ENCODE results near the gene TLE5.
"Not testable (repeated sequence)": the region's sequence is repeated elsewhere in the genome, so short reads cannot be mapped to it uniquely, and the experiment has no call there.

Gene TLE5

GRCh38 chr19:3012621-3013262, 49.6 kb downstream of the TLE5 start:
- H3K4me3 ChIP-seq (ENCODE audit: insufficient read depth, low read depth, low read length): no peak overlapping the region
- H3K36me3 ChIP-seq (ENCODE audit: control insufficient read depth, insufficient read depth, low read length): no peaks in the 10 kb centered on the region
- H3K4me1 ChIP-seq (ENCODE audit: control insufficient read depth, insufficient read depth, low read length): peaks cover 14% of the 10 kb centered on the region
- WGBS, 2 experiments: 47 to 61% methylated on average over 16 of the region's 16 CpGs
- H3K27me3 ChIP-seq (ENCODE audit: control insufficient read depth, insufficient read depth, low read length, poor library complexity, severe bottlenecking): no peaks in the 10 kb centered on the region
- H3K27ac ChIP-seq (ENCODE audit: insufficient read depth, low read depth, low read length, poor library complexity, severe bottlenecking): no peak overlapping the region
- no peaks in the 10 kb centered on the region for H3K9me3 ChIP-seq (ENCODE audit: control insufficient read depth, low read length)

- WGBS, 2 experiments: 92 to 93% methylated on average over 13 of the region's 13 CpGs
- not testable (repeated sequence) for H3K9me3 ChIP-seq (ENCODE audit: control insufficient read depth, low read length); H3K4me3 ChIP-seq (ENCODE audit: insufficient read depth, low read depth, low read length); H3K27ac ChIP-seq (ENCODE audit: insufficient read depth, low read depth, low read length, poor library complexity, severe bottlenecking); H3K36me3 ChIP-seq (ENCODE audit: control insufficient read depth, insufficient read depth, low read length); H3K27me3 ChIP-seq (ENCODE audit: control insufficient read depth, insufficient read depth, low read length, poor library complexity, severe bottlenecking)
- peaks cover 14% of the 10 kb centered on the region for H3K4me1 ChIP-seq (ENCODE audit: control insufficient read depth, insufficient read depth, low read length)
Measured at GRCh38 chr19:3012059-3012458, 50.2 kb downstream of the TLE5 start.

GRCh38 chr19:3010871-3011270, 51.4 kb downstream of the TLE5 start:
- H3K4me3 ChIP-seq (ENCODE audit: insufficient read depth, low read depth, low read length): no peak overlapping the region
- no peaks in the 10 kb centered on the region for H3K36me3 ChIP-seq (ENCODE audit: control insufficient read depth, insufficient read depth, low read length)
- H3K27me3 ChIP-seq (ENCODE audit: control insufficient read depth, insufficient read depth, low read length, poor library complexity, severe bottlenecking): no peaks in the 10 kb centered on the region
- no peak overlapping the region for H3K27ac ChIP-seq (ENCODE audit: insufficient read depth, low read depth, low read length, poor library complexity, severe bottlenecking)
- WGBS, 2 experiments: 91% methylated on average over 13 of the region's 13 CpGs
- H3K4me1 ChIP-seq (ENCODE audit: control insufficient read depth, insufficient read depth, low read length): peaks cover 14% of the 10 kb centered on the region
- H3K9me3 ChIP-seq (ENCODE audit: control insufficient read depth, low read length): no peaks in the 10 kb centered on the region

GRCh38 chr19:3008994-3009393, 53.3 kb downstream of the TLE5 start:
- no peak overlapping the region for H3K4me3 ChIP-seq (ENCODE audit: insufficient read depth, low read depth, low read length)
- H3K27ac ChIP-seq (ENCODE audit: insufficient read depth, low read depth, low read length, poor library complexity, severe bottlenecking): no peak overlapping the region
- no peaks in the 10 kb centered on the region for H3K27me3 ChIP-seq (ENCODE audit: control insufficient read depth, insufficient read depth, low read length, poor library complexity, severe bottlenecking)
- H3K36me3 ChIP-seq (ENCODE audit: control insufficient read depth, insufficient read depth, low read length): no peaks in the 10 kb centered on the region
- peaks cover 14% of the 10 kb centered on the region for H3K4me1 ChIP-seq (ENCODE audit: control insufficient read depth, insufficient read depth, low read length)
- no peaks in the 10 kb centered on the region for H3K9me3 ChIP-seq (ENCODE audit: control insufficient read depth, low read length)
- 88 to 90% methylated on average over 6 of the region's 6 CpGs for WGBS, 2 experiments

- Histone ChIP-seq H3K9me3 (ENCODE audit: control insufficient read depth, low read length) (no peaks in the 10 kb centered on the region), H3K27ac (ENCODE audit: insufficient read depth, low read depth, low read length, poor library complexity, severe bottlenecking) (no peak overlapping the region), H3K4me3 (ENCODE audit: insufficient read depth, low read depth, low read length) (no peak overlapping the region), H3K27me3 (ENCODE audit: control insufficient read depth, insufficient read depth, low read length, poor library complexity, severe bottlenecking) (no peaks in the 10 kb centered on the region), H3K4me1 (ENCODE audit: control insufficient read depth, insufficient read depth, low read length) (peaks cover 6% of the 10 kb centered on the region), H3K36me3 (ENCODE audit: control insufficient read depth, insufficient read depth, low read length) (no peaks in the 10 kb centered on the region)
- WGBS, 2 experiments: 87 to 88% methylated on average over 9 of the region's 9 CpGs
Measured at GRCh38 chr19:3007975-3008374, 54.3 kb downstream of the TLE5 start.

- WGBS, 2 experiments: 90 to 92% methylated on average over 37 of the region's 37 CpGs
- H3K36me3 ChIP-seq (ENCODE audit: control insufficient read depth, insufficient read depth, low read length): no peaks in the 10 kb centered on the region
- no peaks in the 10 kb centered on the region for H3K27me3 ChIP-seq (ENCODE audit: control insufficient read depth, insufficient read depth, low read length, poor library complexity, severe bottlenecking)
- H3K4me3 ChIP-seq (ENCODE audit: insufficient read depth, low read depth, low read length): no peak overlapping the region
- H3K4me1 ChIP-seq (ENCODE audit: control insufficient read depth, insufficient read depth, low read length): no peaks in the 10 kb centered on the region
- H3K27ac ChIP-seq (ENCODE audit: insufficient read depth, low read depth, low read length, poor library complexity, severe bottlenecking): no peak overlapping the region
- no peaks in the 10 kb centered on the region for H3K9me3 ChIP-seq (ENCODE audit: control insufficient read depth, low read length)
Measured at GRCh38 chr19:3006075-3006767, 56.1 kb downstream of the TLE5 start.

GRCh38 chr19:3005345-3005744, 57.0 kb downstream of the TLE5 start:
- H3K27ac ChIP-seq (ENCODE audit: insufficient read depth, low read depth, low read length, poor library complexity, severe bottlenecking): no peak overlapping the region
- WGBS, 2 experiments: 92 to 94% methylated on average over 18 of the region's 18 CpGs
- no peaks in the 10 kb centered on the region for H3K4me1 ChIP-seq (ENCODE audit: control insufficient read depth, insufficient read depth, low read length)
- no peaks in the 10 kb centered on the region for H3K27me3 ChIP-seq (ENCODE audit: control insufficient read depth, insufficient read depth, low read length, poor library complexity, severe bottlenecking)
- H3K36me3 ChIP-seq (ENCODE audit: control insufficient read depth, insufficient read depth, low read length): no peaks in the 10 kb centered on the region
- H3K9me3 ChIP-seq (ENCODE audit: control insufficient read depth, low read length): no peaks in the 10 kb centered on the region
- H3K4me3 ChIP-seq (ENCODE audit: insufficient read depth, low read depth, low read length): no peak overlapping the region

GRCh38 chr19:3004522-3004921, 57.8 kb downstream of the TLE5 start:
- H3K27me3 ChIP-seq (ENCODE audit: control insufficient read depth, insufficient read depth, low read length, poor library complexity, severe bottlenecking): no peaks in the 10 kb centered on the region
- H3K36me3 ChIP-seq (ENCODE audit: control insufficient read depth, insufficient read depth, low read length): no peaks in the 10 kb centered on the region
- WGBS, 2 experiments: 77 to 79% methylated on average over 4 of the region's 4 CpGs
- H3K4me3 ChIP-seq (ENCODE audit: insufficient read depth, low read depth, low read length): no peak overlapping the region
- H3K4me1 ChIP-seq (ENCODE audit: control insufficient read depth, insufficient read depth, low read length): no peaks in the 10 kb centered on the region
- H3K27ac ChIP-seq (ENCODE audit: insufficient read depth, low read depth, low read length, poor library complexity, severe bottlenecking): no peak overlapping the region
- H3K9me3 ChIP-seq (ENCODE audit: control insufficient read depth, low read length): no peaks in the 10 kb centered on the region

- no peaks in the 10 kb centered on the region for H3K4me1 ChIP-seq (ENCODE audit: control insufficient read depth, insufficient read depth, low read length)
Measured at GRCh38 chr19:3003046-3003445, 59.2 kb downstream of the TLE5 start.

More at GRCh38 chr19:3003046-3003445, 59.2 kb downstream of the TLE5 start:
- WGBS, 2 experiments: 88% methylated on average over 7 of the region's 7 CpGs
- Histone ChIP-seq H3K36me3 (ENCODE audit: control insufficient read depth, insufficient read depth, low read length) (no peaks in the 10 kb centered on the region), H3K27ac (ENCODE audit: insufficient read depth, low read depth, low read length, poor library complexity, severe bottlenecking) (no peak overlapping the region), H3K4me3 (ENCODE audit: insufficient read depth, low read depth, low read length) (no peak overlapping the region), H3K9me3 (ENCODE audit: control insufficient read depth, low read length) (no peaks in the 10 kb centered on the region), H3K27me3 (ENCODE audit: control insufficient read depth, insufficient read depth, low read length, poor library complexity, severe bottlenecking) (no peaks in the 10 kb centered on the region)

Measured in ectodermal cell (in vitro differentiated cells).